Measurements from ENCODE around the gene GRK6.

- TF ChIP-seq, protein P1, sequence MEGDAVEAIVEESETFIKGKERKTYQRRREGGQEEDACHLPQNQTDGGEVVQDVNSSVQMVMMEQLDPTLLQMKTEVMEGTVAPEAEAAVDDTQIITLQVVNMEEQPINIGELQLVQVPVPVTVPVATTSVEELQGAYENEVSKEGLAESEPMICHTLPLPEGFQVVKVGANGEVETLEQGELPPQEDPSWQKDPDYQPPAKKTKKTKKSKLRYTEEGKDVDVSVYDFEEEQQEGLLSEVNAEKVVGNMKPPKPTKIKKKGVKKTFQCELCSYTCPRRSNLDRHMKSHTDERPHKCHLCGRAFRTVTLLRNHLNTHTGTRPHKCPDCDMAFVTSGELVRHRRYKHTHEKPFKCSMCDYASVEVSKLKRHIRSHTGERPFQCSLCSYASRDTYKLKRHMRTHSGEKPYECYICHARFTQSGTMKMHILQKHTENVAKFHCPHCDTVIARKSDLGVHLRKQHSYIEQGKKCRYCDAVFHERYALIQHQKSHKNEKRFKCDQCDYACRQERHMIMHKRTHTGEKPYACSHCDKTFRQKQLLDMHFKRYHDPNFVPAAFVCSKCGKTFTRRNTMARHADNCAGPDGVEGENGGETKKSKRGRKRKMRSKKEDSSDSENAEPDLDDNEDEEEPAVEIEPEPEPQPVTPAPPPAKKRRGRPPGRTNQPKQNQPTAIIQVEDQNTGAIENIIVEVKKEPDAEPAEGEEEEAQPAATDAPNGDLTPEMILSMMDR (conservative IDR thresholded peaks at IDR 0.05; ENCODE audit: low read depth, low read length): no peak
- no peak for TF ChIP-seq POLR2A (IDR thresholded peaks at IDR 0.05; ENCODE audit: low read depth, low read length)
- no peak for TF ChIP-seq BHLHE40 (IDR thresholded peaks at IDR 0.05; ENCODE audit: low read depth, low read length)
- no peak for TF ChIP-seq MAFK (IDR thresholded peaks at IDR 0.05; ENCODE audit: low read depth, low read length)
Measured at GRCh38 chr5:177447066-177447610, 20.7 kb downstream of the GRK6 start.
